ENCODE measurements around the gene TSPAN17.

Gene TSPAN17

GRCh38 chr5:176661676-176662075, 14.4 kb downstream of the TSPAN17 start:
- no peak for DNase-seq

- DNase-seq = no peak
These were observed 15.4 kb downstream of the TSPAN17 start for GRCh38 chr5:176662371-176663333.

- no peak for DNase-seq
These were observed 16.3 kb downstream of the TSPAN17 start for GRCh38 chr5:176663566-176663965.

- no peak for DNase-seq
These were observed 17.2 kb downstream of the TSPAN17 start for GRCh38 chr5:176664479-176664878.

- DNase-seq = no peak
These were observed 17.6 kb downstream of the TSPAN17 start for GRCh38 chr5:176664886-176665285.

GRCh38 chr5:176665517-176665916, 18.2 kb downstream of the TSPAN17 start:
- DNase-seq = no peak

- no peak for DNase-seq
These were observed 20.4 kb downstream of the TSPAN17 start for GRCh38 chr5:176667637-176668036.

GRCh38 chr5:176670449-176670848, 23.2 kb downstream of the TSPAN17 start:
- DNase-seq = no peak

- DNase-seq = no peak
These were observed 24.1 kb downstream of the TSPAN17 start for GRCh38 chr5:176671399-176671798.

- DNase-seq = no peak
These were observed 24.8 kb downstream of the TSPAN17 start for GRCh38 chr5:176671890-176672747.

GRCh38 chr5:176673651-176674583, 26.6 kb downstream of the TSPAN17 start:
- DNase-seq = no peak

- no peak for DNase-seq
These were observed 27.5 kb downstream of the TSPAN17 start for GRCh38 chr5:176674799-176675198.

GRCh38 chr5:176675676-176676360, 28.5 kb downstream of the TSPAN17 start:
- no peak for DNase-seq

- no peak for DNase-seq
These were observed 29.1 kb downstream of the TSPAN17 start for GRCh38 chr5:176676361-176676824.

GRCh38 chr5:176677209-176677939, 30.1 kb downstream of the TSPAN17 start:
- no peak for DNase-seq

GRCh38 chr5:176678584-176678983, 31.3 kb downstream of the TSPAN17 start:
- no peak for DNase-seq

GRCh38 chr5:176679365-176680225, 32.3 kb downstream of the TSPAN17 start:
- DNase-seq = no peak

GRCh38 chr5:176680226-176680563, 32.9 kb downstream of the TSPAN17 start:
- no peak for DNase-seq

- DNase-seq = no peak
These were observed 34.8 kb downstream of the TSPAN17 start for GRCh38 chr5:176682016-176682531.

GRCh38 chr5:176685010-176685409, 37.7 kb downstream of the TSPAN17 start:
- DNase-seq = no peak
